ENCODE results near the gene PRDM7.

DNA sequence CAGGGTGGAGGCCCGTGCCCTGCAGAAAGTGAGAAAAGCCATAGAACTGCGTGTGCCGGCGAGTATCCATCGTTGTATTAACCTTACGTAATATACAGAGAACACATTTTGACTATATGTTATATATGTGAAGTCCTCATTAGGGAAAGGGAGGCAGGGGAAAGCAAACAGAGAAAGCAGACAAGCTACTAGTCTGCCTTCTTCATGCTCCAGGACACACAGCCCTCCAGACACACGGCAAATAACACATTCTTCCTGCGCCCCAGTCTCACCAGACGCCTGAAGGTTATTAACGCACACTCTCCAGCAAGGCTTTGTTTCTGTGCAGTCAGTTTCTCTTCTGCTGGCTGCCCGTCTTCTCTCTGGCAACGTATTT, 28.8 kb downstream of the PRDM7 start:
- no peak for TF ChIP-seq EZH2phosphoT487 (IDR thresholded peaks at IDR 0.05; ENCODE audit: borderline replicate concordance, low read length)
- TF ChIP-seq, protein P1, sequence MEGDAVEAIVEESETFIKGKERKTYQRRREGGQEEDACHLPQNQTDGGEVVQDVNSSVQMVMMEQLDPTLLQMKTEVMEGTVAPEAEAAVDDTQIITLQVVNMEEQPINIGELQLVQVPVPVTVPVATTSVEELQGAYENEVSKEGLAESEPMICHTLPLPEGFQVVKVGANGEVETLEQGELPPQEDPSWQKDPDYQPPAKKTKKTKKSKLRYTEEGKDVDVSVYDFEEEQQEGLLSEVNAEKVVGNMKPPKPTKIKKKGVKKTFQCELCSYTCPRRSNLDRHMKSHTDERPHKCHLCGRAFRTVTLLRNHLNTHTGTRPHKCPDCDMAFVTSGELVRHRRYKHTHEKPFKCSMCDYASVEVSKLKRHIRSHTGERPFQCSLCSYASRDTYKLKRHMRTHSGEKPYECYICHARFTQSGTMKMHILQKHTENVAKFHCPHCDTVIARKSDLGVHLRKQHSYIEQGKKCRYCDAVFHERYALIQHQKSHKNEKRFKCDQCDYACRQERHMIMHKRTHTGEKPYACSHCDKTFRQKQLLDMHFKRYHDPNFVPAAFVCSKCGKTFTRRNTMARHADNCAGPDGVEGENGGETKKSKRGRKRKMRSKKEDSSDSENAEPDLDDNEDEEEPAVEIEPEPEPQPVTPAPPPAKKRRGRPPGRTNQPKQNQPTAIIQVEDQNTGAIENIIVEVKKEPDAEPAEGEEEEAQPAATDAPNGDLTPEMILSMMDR (conservative IDR thresholded peaks at IDR 0.05; ENCODE audit: low read depth, low read length): no peak
